Stimulated activated CD8-positive, alpha-beta memory T cell treated with anti-CD3 and anti-CD28 coated beads, Interleukin-12 subunit alpha, Interleukin-12 subunit beta, amount 100 ng/mL, for 4 hours (primary cell): ENCODE data around the gene PAPOLB.

Source experiments
- DNase-seq: peaks from one replicate; pipeline ENCODE4 v3.0.0-alpha.2; 2020; ENCODE audit warnings: low read depth

PAPOLB gene

GRCh38 chr7:4841836-4842235 lies 20.0 kb downstream of the PAPOLB start:
- no peak for DNase-seq

GRCh38 chr7:4841007-4841784 lies 20.6 kb downstream of the PAPOLB start:
- no peak for DNase-seq

- no peak for DNase-seq
These were observed 21.7 kb downstream of the PAPOLB start for GRCh38 chr7:4840079-4840501.

GRCh38 chr7:4838626-4839334 lies 23.1 kb downstream of the PAPOLB start:
- DNase-seq: no peak

GRCh38 chr7:4837803-4838625 lies 23.8 kb downstream of the PAPOLB start:
- DNase-seq: no peak

- no peak for DNase-seq
These were observed 24.6 kb downstream of the PAPOLB start for GRCh38 chr7:4837041-4837802.

- no peak for DNase-seq
These were observed 25.6 kb downstream of the PAPOLB start for GRCh38 chr7:4836206-4836661.

DNA sequence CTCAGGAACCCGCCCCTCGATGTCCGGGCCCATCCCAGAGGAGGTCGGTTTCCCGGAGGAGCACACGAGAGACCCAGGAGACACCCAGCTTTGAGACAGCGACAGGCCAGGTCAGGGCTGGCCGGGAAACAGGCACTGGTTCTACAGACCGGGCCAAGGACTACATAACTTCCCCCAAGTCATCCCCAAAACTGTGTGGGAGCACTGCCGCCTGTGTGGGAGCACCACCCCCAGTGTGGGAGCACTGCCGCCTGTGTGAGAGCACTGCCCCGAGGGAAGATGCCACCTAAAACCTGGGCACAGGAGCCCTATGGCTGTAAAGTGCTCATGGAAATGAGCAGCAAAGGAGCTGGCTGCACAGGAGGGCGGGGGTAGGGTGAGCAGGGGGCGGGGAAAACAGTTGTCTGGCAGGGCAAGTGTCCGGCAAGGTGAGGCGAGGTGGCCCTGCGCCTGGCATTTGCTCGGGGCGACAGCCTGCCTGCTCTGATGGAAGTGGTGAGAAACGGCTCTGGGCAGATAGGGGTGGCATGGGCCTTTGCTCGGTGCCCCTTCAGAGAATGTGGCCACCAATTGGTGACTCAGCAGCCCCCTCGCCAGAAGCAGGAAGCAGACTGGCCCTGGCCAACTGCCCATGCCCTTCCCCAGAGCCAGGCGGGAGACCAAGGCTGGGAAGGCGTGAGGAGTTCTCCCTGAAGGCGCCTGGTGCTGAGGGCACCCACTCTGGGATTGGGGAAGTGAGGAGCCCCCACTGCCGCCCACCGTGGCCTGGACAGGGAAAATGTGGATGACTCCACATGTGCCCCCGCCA lies 26.2 kb downstream of the PAPOLB start:
- DNase-seq: no peak

- no peak for DNase-seq
These were observed 27.0 kb downstream of the PAPOLB start for GRCh38 chr7:4834601-4835397.

- DNase-seq: no peak
These were observed 27.9 kb downstream of the PAPOLB start for GRCh38 chr7:4833691-4834600.

- no peak for DNase-seq
These were observed 28.7 kb downstream of the PAPOLB start for GRCh38 chr7:4833176-4833575.

GRCh38 chr7:4832711-4833110 lies 29.1 kb downstream of the PAPOLB start:
- DNase-seq: no peak

GRCh38 chr7:4831723-4832495 lies 29.9 kb downstream of the PAPOLB start:
- no peak for DNase-seq

GRCh38 chr7:4830176-4830575 lies 31.7 kb downstream of the PAPOLB start:
- DNase-seq: peak; percentile 6

DNA sequence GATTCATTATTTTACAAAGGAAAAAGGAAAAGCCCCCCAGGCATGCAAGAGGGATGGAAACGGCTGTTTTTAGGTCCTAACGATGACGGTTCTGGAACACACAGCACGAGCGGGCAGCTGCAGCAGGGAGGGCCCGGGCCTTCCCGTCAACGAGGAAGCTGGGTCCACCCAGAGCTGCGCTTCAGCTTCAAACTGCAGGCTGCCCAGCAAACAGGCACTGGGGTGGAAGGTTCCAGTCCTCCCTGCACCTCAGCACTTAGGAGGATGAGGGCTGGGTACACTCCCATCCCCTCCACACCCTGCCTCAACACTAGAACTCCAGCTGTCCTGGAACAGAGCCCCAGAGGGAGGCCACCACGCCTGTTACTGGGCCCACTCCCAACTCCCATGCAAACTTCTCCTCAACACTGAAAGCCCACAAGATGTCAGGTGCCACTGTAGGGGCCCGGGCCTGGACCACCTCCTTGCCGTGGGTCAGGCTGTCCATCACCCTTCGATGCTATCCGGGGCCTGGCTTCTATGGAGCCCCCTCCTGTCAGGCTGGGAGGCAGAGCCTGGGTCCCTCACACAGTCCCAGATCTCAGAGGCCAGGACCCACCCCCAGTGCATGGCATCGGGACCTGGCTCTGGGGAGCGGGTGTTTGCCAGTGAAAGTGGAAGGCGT lies 33.0 kb downstream of the PAPOLB start:
- no peak for DNase-seq

DNA sequence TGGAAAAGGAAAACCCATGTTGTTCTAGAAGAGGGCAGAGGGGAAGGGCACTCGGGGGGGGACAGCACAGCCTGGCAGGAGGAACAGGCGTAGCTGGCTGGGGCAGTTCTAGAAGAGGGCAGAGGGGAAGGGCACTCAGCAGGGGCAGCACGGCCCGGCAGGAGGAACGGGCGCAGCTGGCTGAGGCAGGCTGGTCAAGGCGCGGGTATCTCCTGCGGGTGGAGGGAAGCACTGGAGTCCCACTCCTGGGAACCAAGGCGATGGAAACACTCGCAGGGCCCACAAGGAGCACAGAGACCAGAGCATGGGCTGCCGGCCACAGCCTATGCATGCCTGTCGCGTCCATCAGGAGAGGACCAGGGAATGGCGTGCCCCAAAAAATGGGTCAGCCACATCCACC lies 36.7 kb downstream of the PAPOLB start:
- no peak for DNase-seq

DNA sequence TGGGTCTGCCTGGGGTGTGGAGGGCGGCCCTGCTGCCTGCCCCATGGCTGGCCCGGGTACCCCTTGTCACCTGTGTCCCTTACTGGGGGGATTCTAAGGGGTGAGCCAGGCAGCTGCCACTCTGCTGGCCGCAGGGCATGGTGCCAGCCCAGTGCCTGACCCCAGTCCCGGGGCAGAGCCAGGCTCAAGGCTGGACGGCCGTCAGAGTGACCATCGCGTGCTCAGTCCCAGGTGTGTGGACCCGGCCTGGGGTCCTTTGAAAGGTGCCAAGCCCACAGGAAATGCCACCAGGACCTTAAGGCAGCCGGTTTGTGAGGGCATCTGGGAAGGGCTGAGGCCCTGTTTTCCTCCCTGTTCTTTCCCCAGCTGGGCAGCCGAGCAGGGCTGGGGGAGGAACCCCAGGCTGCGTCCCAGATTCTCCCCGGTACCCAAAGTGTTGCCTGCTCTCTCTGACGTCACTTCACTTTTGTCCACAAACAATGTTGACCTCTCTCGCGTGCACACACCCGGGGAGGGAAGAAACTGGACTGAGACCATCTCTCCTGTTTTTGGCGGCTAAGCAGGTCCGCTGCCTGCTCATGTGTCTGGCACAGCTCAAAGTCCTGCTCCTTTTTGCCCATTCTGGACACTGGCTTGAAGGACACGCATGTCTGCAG lies 37.6 kb downstream of the PAPOLB start:
- DNase-seq: no peak
